Measurements from ENCODE around the gene NSD2.

DNA sequence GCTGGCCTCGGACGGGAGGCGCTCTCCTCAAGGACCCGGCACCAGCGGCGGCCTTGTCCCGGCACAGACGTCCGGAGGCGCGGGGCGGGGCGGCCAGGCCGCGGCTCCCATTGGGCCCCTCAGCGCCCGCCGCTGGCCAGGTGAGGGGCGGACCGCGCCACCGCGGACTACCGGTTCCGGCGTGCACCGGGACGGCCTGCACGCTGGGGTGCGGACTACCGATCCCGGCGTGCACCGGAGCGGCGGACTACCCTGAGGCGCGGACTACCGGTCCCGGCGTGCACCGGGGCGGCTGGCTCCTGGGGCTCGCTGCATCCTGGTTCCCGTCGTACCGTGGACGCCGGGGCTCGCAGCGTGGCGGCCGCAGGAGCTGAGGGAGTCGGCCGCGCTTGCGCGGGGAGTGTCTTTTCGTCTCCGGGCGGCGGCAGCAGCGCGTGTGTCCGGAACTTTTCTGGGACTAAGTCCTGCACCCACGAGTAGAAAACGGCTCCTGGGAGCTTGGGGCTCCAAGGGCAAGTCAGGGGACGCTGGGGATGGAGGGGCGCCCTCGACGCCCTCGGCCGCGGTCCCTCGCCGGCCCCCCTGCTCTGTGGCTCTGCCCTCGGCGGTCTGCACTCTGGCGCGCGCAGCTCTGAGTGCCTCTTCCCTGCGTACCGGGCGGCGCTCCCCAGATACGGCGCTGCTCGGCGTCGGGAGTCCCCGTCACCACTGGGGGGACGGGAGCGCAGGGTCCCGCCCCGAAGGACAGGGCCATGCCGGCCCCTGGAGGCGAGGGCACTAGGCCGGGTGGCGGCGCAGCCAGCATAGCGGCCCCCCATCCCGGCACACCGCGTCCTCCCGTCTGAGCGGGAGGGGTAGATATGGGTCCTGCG lies 14.9 kb upstream of the NSD2 start, which contains the start of gene LETM1:
- TF ChIP-seq EZH2phosphoT487 (IDR thresholded peaks at IDR 0.05; ENCODE audit: borderline replicate concordance, low read length) (no peak), CTCF (conservative IDR thresholded peaks at IDR 0.05; ENCODE audit: low read depth, low read length) (no peak)
